Fibroblast of upper back skin (primary cell): ENCODE measurements around the gene BCL6B.
A peak's percentile ranks its signal among the peaks of the same experiment; 100 is the strongest.
"Not testable (repeated sequence)": the region's sequence is repeated elsewhere in the genome, so short reads cannot be mapped to it uniquely, and the experiment has no call there.

Experiments used
- DNase-seq: peaks from one replicate; pipeline ENCODE4 v3.0.0-alpha.2; 2013

The BCL6B gene

DNA sequence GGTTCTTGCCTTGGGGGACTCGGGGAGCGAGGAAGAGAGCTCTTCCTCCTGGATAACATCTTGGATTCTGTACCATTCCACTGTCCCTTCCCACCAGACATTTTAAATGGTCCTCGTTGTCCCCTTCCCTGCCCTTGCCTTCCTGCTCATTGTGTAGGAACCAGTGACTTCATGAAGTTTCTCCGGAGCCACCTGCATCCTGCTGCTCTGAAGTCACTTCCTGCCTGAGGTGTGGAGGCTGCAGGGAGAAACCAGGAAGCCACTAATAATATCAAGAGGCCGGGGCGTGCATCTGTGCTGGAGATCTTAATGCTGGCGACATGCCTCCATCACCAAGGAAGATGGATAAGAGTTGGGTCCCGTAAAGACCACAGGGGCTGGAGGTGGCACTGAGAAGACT is 6.8 kb downstream of the BCL6B start:
- no peak for DNase-seq

DNA sequence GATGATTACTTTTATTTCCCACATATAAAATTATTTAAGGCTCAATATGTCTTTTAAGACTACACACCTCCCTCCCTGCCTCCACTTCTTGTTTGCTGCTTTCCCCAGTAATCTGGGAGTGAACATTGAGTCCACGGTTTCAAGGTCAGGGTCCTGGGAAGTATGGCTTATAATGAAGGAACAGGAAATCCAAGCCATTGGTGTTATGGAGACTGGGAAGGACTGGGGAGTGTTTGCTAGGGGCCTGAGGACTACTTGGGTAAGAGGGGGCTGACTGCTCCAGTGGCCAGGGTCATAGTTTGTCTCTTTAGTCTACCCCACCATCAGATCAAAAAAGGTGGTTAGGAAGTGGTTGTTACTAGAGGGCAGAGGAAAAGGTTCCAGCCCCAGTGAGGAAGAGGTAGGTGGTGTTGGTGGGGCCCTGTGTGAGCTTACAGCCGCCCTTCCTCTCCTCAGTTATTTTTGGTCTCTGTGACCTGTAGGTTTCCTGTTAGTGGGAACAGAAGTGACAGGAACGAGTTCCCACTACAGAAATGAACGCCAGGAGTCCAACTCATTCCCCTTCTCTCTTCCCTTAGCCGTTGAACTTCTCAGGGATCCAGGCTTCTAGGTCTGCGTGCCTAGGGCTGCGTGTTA is 12.2 kb downstream of the BCL6B start:
- DNase-seq: no peak

DNA sequence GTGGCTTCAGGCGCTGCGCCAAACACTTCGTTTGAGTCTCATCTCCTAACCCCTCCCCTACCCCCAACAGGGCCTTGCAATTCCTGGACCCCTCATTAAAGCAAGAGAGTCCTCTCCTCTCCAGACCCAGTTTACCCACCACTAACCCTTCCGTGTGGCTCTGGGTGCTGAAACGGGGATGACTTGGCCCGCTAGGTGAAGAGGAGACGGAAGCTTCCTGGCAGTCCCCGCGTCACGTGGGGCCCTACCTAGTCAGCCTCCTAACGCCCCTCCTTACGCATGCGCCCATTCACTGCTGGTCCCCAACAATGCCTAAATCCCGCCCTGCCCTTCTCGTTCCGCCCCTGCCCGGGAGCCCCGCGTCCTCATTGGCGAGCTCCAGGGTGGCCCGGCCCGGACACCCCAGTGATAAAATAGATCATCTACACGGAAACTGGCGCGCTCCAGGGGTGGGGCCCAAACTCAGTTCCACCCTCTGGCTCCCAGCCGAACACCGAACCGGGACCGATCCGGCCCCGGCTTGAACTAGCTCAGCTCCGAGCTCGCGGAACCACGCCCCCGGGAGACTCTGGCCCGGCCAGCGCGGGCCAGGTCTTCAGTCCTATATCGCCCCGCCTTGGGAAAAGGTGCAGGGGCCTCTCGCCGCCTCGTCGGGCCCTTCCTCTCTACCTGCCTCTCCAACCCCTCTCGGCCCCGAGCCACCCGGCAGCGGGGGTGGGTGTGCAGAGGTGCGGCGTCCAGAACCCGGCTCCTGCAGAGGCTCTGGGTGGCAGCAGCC is 12.9 kb downstream of the BCL6B start, which contains the start of gene SLC16A13:
Gene SLC16A13, plus strand, starts transcription at position 425 of the 778 bp plus-strand sequence. CDS start 368 bp downstream, outside the sequence.
- DNase-seq: peak; percentile 95

- DNase-seq: no peak
These were observed 15.4 kb downstream of the BCL6B start for GRCh38 chr17:7038025-7038862.

DNA sequence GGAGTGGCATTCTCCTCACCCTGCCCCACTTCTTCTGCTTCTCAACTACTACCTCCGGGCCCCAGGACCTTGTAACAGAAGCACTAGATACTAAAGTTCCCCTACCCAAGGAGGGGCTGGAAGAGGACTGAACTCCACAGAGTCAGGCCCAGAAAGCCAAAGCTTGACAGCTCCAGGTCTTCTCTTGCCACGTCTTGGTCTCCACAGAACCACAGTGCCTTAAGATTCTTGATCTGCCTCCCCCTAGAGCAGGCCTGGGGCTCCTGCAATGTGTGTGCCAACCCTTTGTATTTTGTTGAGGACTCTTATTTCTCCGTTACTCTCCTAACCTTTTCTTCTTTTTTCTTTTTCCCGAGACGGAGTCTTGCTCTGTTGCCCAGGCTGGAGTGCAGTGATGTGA is 17.0 kb downstream of the BCL6B start:
- no peak for DNase-seq

DNA sequence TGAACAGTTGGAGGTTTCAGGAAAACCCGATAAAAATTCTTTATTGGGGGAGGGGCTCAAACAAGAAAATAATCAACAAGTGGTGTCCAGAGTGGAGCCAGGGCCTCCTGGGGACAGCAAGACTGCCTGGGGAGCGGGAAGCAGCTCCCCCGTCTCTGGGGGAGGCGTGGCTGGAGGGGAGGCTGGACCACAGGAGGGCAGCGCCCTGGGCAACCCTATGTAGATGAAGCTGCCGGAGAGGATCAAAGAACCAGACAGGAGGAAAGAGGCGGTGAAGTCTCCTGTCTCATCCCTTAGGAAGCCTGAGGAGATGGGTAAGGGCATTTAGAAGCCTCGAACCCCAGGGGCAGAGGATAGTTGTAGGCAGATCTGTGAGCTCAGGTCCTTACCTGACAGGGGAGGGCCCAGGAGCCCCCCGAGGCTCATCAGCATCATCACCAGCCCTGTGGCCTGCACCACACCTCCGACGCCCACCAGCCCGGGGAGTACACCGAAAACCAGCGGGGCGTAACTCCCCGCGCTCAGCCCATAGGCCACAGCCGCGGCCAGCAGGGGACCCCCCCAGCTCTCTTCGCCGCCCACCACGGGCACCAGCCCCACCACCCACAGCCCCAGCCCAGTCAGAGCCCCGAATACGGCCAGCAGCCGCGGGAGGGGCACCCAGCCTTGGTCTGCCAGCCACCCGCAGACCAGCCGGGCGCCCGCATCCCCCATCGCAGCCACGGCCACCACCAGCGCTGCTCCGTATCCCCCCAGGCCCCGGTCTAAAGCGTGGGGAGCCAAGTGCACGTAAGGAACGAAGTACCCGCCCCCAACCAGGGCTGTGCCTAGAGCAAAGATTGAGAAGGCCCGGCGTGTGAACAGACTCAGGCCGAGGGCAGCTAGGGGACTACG is 19.0 kb downstream of the BCL6B start:
- no peak for DNase-seq

DNA sequence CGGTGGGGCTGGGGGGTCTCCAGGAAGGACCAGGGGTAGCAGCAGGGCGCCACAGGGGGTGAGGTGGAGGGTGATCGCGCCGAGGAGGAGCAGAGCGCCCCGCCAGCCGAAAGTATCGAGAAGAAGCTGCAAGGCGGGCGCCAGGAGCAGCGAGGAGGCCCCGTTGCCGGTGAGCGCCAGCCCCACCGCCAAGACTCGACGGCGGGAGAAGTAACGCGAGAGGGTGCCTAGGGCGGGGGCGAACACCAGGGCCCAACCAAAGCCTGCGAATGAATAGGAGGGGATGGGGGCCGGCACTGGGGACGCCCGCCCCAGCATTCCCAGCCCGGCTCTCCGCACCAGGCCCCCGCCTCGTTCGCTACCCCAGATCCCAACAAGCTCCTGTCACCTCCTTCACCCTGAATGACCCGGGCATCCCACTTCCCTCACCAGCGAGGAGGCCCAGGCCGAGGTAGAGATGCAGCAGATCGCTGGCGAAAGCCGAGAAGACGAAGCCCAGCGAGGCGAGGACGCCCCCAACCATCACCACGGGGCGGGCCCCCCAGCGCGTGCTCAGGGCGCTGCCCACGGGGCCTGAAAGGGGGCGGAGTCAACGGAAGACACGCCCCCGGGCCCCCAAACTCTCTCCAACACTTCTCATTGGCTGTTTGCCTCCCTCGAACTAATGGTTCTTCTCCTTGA is 19.8 kb downstream of the BCL6B start:
- DNase-seq: no peak

DNA sequence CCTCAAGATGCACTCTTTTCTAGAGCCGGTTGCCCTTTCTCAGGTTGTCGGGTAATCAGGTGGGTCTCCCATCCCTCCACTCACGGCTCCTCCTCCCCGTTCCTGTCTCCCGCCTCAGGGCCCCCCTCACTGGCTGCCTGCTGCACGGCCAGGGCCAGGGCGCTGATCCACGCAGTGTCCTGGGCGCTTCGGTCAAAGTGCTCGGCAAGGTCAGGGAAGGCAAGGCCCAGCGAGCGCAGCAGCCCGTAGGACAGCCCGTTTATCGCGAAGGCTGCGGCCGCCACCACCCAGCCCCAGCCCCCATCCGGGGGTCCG is 20.3 kb downstream of the BCL6B start:
- no peak for DNase-seq

GRCh38 chr17:7043497-7044198 is 20.8 kb downstream of the BCL6B start, which contains the start of gene SLC16A11:
Gene SLC16A11, minus strand, starts transcription at chr17:7044092. Its CDS starts 579 bp downstream, at chr17:7043513.
- peak; percentile 30 for DNase-seq

DNA sequence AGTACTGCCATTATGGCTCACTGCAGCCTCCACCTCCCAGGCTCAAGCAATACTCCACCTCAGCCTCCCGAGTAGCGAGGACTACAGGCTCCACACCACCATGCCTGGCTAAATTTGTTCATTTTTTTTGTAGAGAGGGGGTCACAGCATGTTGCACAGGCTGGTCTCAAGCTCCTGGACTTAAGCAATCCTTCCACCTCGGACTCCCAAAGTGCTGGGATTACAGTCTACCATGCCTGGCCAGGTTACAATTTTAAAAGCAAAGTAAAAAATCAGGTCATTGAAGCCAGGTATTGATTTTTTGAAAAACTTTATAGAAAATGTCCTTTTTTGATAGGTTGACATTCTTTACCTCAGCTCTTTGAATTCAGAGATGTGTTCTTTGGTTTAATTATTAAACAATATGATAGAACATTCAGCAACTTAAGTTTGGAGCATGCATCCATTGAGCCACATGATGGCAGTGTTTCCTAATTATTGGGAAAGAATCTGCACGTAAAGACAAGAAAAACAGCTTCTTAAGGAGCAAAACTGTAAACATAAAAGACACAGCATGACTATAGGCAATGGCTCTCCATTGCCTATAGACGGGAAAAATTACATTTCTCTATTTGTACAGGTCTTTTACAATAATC is 22.8 kb downstream of the BCL6B start:
- peak; percentile 76 for DNase-seq

- no peak for DNase-seq
These were observed 23.4 kb downstream of the BCL6B start for GRCh38 chr17:7046127-7046724.

DNA sequence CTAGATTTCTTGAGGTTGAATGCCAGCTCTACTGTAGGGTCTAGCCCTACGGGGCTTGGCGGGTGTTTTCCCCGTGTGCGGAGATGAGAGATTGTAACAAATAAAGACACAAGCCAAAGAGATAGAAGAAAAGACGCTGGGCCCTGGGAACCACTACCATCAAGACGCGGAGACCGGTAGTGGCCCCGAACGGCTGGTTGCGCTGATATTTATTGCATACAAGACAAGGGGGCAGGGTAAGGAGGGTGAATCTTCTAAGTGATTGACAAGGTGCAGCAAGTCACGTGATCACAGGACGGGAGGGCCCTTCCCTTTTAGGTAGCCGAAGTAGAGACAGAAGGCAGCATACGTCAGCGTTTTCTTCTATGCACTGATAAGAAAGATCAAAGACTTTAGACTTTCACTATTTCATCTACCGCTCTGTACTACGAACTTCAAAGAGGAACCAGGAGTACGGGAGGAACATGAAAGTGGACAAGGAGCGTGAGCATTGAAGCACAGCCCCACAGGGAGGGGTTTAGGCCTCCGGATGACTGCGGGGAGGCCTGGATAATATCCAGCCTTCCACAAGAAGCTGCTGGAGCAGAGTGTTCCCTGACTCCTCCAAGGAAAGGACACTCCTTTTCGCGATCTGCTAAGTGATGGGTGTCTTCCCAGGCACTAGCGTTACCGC is 24.0 kb downstream of the BCL6B start:
- DNase-seq: not testable (repeated sequence)

DNA sequence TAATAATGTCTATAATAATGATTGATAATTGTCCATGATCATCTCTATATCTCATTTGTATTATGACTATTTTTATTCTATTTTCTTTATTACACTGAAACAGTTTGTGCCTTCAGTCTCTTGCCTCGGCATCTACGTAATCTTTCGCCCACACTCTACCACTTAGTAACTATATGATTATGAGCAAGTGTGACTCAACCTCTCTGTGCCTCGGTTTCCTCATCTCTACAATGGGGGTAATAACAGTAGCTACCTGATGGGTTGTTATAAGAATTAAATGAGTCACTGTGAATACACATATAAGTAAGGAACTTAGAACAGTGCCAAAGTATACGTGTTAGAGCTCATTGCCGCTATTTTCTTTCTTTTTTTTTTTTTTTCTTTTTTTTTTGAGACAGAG is 24.7 kb downstream of the BCL6B start:
- DNase-seq: no peak

DNA sequence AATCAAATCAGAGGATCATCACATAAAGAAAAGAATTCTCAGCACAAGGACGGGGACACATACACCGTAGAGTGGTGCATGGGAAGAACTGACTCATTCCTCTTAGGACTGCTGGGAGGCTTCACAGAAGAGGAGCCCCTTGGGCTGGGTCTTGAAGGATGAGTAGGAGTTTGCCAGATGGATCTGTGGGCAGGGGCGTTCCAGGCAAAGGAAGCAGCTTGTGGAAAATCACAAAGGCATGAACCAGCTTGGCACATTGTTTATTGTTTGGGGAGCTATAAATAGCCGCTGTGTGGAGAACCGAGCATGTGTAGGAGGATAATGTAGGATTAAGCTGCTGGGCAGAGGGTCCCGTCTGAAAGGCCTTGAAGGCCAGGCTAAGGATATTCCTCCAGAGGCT is 26.1 kb downstream of the BCL6B start:
- DNase-seq: no peak

GRCh38 chr17:7050583-7050982 is 27.7 kb downstream of the BCL6B start:
- not testable (repeated sequence) for DNase-seq

DNA sequence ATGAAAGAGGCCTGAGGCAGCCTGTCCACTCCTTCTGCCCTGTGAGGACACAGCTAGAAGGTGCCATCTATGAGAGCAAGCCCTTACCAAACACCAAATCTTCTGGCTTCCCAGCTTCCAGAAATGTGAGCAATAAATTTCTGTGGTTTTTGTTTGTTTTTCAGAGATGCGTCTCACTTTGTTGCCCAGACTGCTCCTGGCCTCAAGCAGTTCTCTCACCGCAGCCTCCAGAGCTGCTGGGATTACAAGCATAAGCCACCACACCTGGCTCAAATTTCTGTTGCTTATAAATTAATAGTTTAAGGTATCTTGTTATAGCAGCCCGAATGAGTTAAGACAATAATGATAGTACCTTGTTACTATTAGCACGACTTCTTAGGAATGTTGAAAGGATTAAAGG is 33.5 kb downstream of the BCL6B start:
- DNase-seq: no peak

GRCh38 chr17:7058831-7059447 is 36.1 kb downstream of the BCL6B start:
- no peak for DNase-seq

GRCh38 chr17:7060165-7060891 is 37.5 kb downstream of the BCL6B start:
- DNase-seq: peak; percentile 71
